ENCODE data around the gene SLX4IP. TPM values are rescaled to one million over a fixed set of nuclear protein-coding genes. Genes with fewer than 3 reads are reported as not detected.
A peak's percentile ranks its signal among the peaks of the same experiment; 100 is the strongest.

Gene SLX4IP
- total and polyA plus RNA-seq, 2 of the 13 experiments (the other 11 are each of a cell fraction or from before 2014, with no cell fraction given): 3.6 to 7.3 TPM

DNA sequence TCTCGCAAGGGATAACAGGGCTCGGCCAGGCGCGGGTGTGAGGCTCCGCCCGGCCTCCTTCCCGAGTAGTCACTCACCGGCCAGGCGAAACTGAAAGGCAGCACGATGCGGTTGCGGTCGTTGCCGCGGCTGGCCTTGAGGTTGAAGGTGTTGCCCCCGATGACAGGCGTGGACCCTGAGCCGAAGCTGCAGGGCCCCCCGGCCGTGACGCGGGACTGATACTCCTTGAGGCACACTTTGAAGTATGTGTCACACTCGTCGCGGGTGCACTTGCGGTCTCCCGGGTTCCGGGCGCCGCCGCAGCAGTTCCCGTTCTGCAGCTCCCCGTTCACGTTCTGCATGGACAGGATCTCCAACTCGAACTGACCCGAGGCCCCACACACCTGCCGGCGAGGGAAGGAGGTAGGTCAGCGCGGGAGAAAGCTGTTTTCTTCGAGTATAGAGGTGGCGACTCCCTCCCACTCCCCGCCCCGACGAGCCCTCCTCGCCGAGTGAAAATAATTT, 237.6 kb downstream of the SLX4IP start (continued):
- TF ChIP-seq MTA1 (CRISPR knock-in tag; IDR thresholded peaks at IDR 0.05; ENCODE audit: borderline replicate concordance): no peak; the same call in 1 of the 2 replicates
- no peak for TF ChIP-seq PLRG1 (conservative IDR thresholded peaks at IDR 0.05)
- TF ChIP-seq NPAS2 (CRISPR knock-in tag; IDR thresholded peaks at IDR 0.05; ENCODE audit: borderline replicate concordance): no peak
- no peak for TF ChIP-seq ZNF484 (CRISPR knock-in tag; IDR thresholded peaks at IDR 0.05; ENCODE audit: borderline replicate concordance, low read depth)
- TF ChIP-seq ZNF121 (CRISPR knock-in tag; IDR thresholded peaks at IDR 0.05): peak; percentile 90; the same call in 1 of the 2 replicates
- TF ChIP-seq, protein P1, sequence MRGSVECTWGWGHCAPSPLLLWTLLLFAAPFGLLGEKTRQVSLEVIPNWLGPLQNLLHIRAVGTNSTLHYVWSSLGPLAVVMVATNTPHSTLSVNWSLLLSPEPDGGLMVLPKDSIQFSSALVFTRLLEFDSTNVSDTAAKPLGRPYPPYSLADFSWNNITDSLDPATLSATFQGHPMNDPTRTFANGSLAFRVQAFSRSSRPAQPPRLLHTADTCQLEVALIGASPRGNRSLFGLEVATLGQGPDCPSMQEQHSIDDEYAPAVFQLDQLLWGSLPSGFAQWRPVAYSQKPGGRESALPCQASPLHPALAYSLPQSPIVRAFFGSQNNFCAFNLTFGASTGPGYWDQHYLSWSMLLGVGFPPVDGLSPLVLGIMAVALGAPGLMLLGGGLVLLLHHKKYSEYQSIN (CRISPR knock-in tag; IDR thresholded peaks at IDR 0.05; ENCODE audit: borderline replicate concordance): no peak
- 0 out of 2 replicates have a peak, but pooled peaks have one; percentile 19 for TF ChIP-seq TGIF2 (CRISPR knock-in tag; IDR thresholded peaks at IDR 0.05)
- no peak for TF ChIP-seq ZNF207 (IDR thresholded peaks at IDR 0.05; ENCODE audit: borderline replicate concordance)
- no peak for TF ChIP-seq ZNF160 (CRISPR knock-in tag; IDR thresholded peaks at IDR 0.05)
- TF ChIP-seq FLYWCH1 (CRISPR knock-in tag; IDR thresholded peaks at IDR 0.05): no peak
- peak; percentile 70; the same call in 1 of the 2 replicates for TF ChIP-seq ZNF292 (CRISPR knock-in tag; IDR thresholded peaks at IDR 0.05; ENCODE audit: borderline replicate concordance, low read depth)
- TF ChIP-seq, protein P2, sequence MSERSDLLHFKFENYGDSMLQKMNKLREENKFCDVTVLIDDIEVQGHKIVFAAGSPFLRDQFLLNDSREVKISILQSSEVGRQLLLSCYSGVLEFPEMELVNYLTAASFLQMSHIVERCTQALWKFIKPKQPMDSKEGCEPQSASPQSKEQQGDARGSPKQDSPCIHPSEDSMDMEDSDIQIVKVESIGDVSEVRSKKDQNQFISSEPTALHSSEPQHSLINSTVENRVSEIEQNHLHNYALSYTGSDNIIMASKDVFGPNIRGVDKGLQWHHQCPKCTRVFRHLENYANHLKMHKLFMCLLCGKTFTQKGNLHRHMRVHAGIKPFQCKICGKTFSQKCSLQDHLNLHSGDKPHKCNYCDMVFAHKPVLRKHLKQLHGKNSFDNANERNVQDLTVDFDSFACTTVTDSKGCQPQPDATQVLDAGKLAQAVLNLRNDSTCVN (CRISPR knock-in tag; IDR thresholded peaks at IDR 0.05; ENCODE audit: borderline replicate concordance): no peak
- TF ChIP-seq DR1 (CRISPR knock-in tag; IDR thresholded peaks at IDR 0.05): no peak
- TF ChIP-seq NFRKB (IDR thresholded peaks at IDR 0.05): no peak
- no peak; the same call in 1 of the 2 replicates for TF ChIP-seq ZNF44 (CRISPR knock-in tag; IDR thresholded peaks at IDR 0.05)
- 0 out of 2 replicates have a peak, but pooled peaks have one; percentile 41 for TF ChIP-seq ZFP37 (CRISPR knock-in tag; IDR thresholded peaks at IDR 0.05; ENCODE audit: borderline replicate concordance)
- TF ChIP-seq, protein P3, sequence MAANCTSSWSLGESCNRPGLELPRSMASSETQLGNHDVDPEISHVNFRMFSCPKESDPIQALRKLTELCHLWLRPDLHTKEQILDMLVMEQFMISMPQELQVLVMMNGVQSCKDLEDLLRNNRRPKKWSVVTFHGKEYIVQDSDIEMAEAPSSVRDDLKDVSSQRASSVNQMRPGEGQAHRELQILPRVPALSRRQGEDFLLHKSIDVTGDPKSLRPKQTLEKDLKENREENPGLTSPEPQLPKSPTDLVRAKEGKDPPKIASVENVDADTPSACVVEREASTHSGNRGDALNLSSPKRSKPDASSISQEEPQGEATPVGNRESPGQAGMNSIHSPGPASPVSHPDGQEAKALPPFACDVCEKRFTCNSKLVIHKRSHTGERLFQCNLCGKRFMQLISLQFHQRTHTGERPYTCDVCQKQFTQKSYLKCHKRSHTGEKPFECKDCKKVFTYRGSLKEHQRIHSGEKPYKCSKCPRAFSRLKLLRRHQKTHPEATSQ (CRISPR knock-in tag; IDR thresholded peaks at IDR 0.05; ENCODE audit: borderline replicate concordance): 0 out of 2 replicates have a peak, but pooled peaks have one; percentile 3
- 0 out of 2 replicates have a peak, but pooled peaks have one; percentile 29 for TF ChIP-seq ZNF629 (CRISPR knock-in tag; conservative IDR thresholded peaks at IDR 0.05)
- TF ChIP-seq, protein P4, sequence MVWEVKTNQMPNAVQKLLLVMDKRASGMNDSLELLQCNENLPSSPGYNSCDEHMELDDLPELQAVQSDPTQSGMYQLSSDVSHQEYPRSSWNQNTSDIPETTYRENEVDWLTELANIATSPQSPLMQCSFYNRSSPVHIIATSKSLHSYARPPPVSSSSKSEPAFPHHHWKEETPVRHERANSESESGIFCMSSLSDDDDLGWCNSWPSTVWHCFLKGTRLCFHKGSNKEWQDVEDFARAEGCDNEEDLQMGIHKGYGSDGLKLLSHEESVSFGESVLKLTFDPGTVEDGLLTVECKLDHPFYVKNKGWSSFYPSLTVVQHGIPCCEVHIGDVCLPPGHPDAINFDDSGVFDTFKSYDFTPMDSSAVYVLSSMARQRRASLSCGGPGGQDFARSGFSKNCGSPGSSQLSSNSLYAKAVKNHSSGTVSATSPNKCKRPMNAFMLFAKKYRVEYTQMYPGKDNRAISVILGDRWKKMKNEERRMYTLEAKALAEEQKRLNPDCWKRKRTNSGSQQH (CRISPR knock-in tag; IDR thresholded peaks at IDR 0.05; ENCODE audit: low read depth): no peak; the same call in 1 of the 2 replicates
- peak; percentile 67; the same call in 1 of the 2 replicates for TF ChIP-seq ZNF33A (CRISPR knock-in tag; IDR thresholded peaks at IDR 0.05; ENCODE audit: borderline replicate concordance)
- TF ChIP-seq GABPA (IDR thresholded peaks at IDR 0.05; ENCODE audit: low read depth, low read length): no peak
- no peak for TF ChIP-seq GABPA (CRISPR knock-in tag; IDR thresholded peaks at IDR 0.05; ENCODE audit: low read depth)
- no peak for TF ChIP-seq ZNF577 (CRISPR knock-in tag; IDR thresholded peaks at IDR 0.05; ENCODE audit: borderline replicate concordance, low read depth)
- TF ChIP-seq ZNF235 (CRISPR knock-in tag; IDR thresholded peaks at IDR 0.05; ENCODE audit: borderline replicate concordance): no peak
- TF ChIP-seq HNRNPUL1 (IDR thresholded peaks at IDR 0.05; ENCODE audit: low read depth, low read length): no peak
- no peak for TF ChIP-seq ZNF335 (CRISPR knock-in tag; IDR thresholded peaks at IDR 0.05)
- no peak; the same call in 1 of the 2 replicates for TF ChIP-seq SIN3A (IDR thresholded peaks at IDR 0.05; ENCODE audit: borderline replicate concordance, low read depth, low read length)
